CD4-positive, alpha-beta memory T cell (primary cell): ENCODE results near the gene MYO5A. TPM values are rescaled to one million over a fixed set of nuclear protein-coding genes. Genes with fewer than 3 reads are reported as not detected.
"Not testable (repeated sequence)": the region's sequence is repeated elsewhere in the genome, so short reads cannot be mapped to it uniquely, and the experiment has no call there.

Source experiments
- CTCF ChIA-PET: fragments of 350-600 bp; sonication (Branson Sonifier 250); formaldehyde crosslinking; loops from one replicate; lab custom pipeline; 2021; ENCODE audit warnings: inconsistent platforms; ENCODE audit not compliant: partially characterized antibody; lab: Charles Lee
- POLR2A ChIA-PET: fragments of 350-600 bp; sonication (Branson Sonifier 250); formaldehyde crosslinking; loops from one replicate; lab custom pipeline; 2021; ENCODE audit not compliant: partially characterized antibody; lab: Charles Lee
- DNase-seq, 5 donors: peaks; one replicate each; pipeline versions ENCODE4 v3.0.0 to v3.0.0-alpha.2; 2020 to 2022; ENCODE audit warnings: mixed read lengths in 1 of 5
- H3K27ac ChIP-seq: one replicate; pipeline ENCODE4 v1.7.0; 2013; ENCODE audit warnings: low read depth, low read length
- H3K27me3 ChIP-seq: 2 replicates; pipeline ENCODE4 v1.7.0; 2013; ENCODE audit warnings: mild to moderate bottlenecking, low read length, moderate library complexity; ENCODE audit not compliant: insufficient read depth
- H3K36me3 ChIP-seq: 2 replicates; pipeline ENCODE4 v1.7.0; 2013; ENCODE audit warnings: mild to moderate bottlenecking, low read length, moderate library complexity; ENCODE audit not compliant: insufficient read depth
- H3K4me1 ChIP-seq: 2 replicates; pipeline ENCODE4 v1.7.0; 2013; ENCODE audit warnings: mild to moderate bottlenecking, low read length, moderate library complexity; ENCODE audit not compliant: insufficient read depth
- H3K4me3 ChIP-seq, 2 donors: one replicate each; pipeline ENCODE4 v1.7.0; 2013; ENCODE audit warnings: low read length in 2 of 2, mild to moderate bottlenecking in 1 of 2
- H3K9me3 ChIP-seq, 2 donors: one replicate each; pipeline ENCODE4 v1.7.0; 2013; ENCODE audit warnings: low read length in 2 of 2, control low read depth in 1 of 2; ENCODE audit not compliant: control insufficient read depth in 1 of 2
- H3K27ac Mint-ChIP-seq, 7 donors: one replicate each; pipeline ENCODE4 v1.8.0; 2020 to 2021; ENCODE audit warnings: mixed read lengths in 7 of 7, mild to moderate bottlenecking in 6 of 7, inconsistent platforms in 3 of 7, moderate library complexity in 3 of 7
- H3K27me3 Mint-ChIP-seq, 2 donors: one replicate each; pipeline ENCODE4 v1.8.0; 2020 to 2021; ENCODE audit warnings: mixed read lengths in 2 of 2
- H3K36me3 Mint-ChIP-seq, 2 donors: one replicate each; pipeline ENCODE4 v1.8.0; 2020 to 2021; ENCODE audit warnings: mixed read lengths in 2 of 2, inconsistent platforms in 1 of 2, mild to moderate bottlenecking in 1 of 2
- H3K4me1 Mint-ChIP-seq, 4 donors: one replicate each; pipeline ENCODE4 v1.8.0; 2020 to 2021; ENCODE audit warnings: mixed read lengths in 4 of 4, mild to moderate bottlenecking in 1 of 4
- H3K4me3 Mint-ChIP-seq, 8 donors: one replicate each; pipeline ENCODE4 v1.8.0; 2020 to 2021; ENCODE audit warnings: mixed read lengths in 8 of 8, mild to moderate bottlenecking in 7 of 8, moderate library complexity in 6 of 8, inconsistent platforms in 3 of 8
- H3K9me3 Mint-ChIP-seq, 8 donors: one replicate each; pipeline ENCODE4 v1.8.0; 2020 to 2021; ENCODE audit warnings: mixed read lengths in 8 of 8, mild to moderate bottlenecking in 5 of 8, inconsistent platforms in 3 of 8, moderate library complexity in 1 of 8
- intact Hi-C: fragments of 100-400 bp; cut with micrococcal nuclease; formaldehyde crosslinking; loops from one replicate; pipeline ENCODE4 v1.15.1; 2023
- polyA plus RNA-seq, 2 donors: library from polyadenylated mRNA; unstranded; fragments of 300-500 nt; fragmentation: Illumina TruSeq; gene quantifications; one replicate each; pipeline ENCODE4 v1.2.3, GENCODE V29; 2021
- total RNA-seq, 2 experiments: library from RNA; stranded (reverse); gene quantifications; one replicate each; pipeline ENCODE4 v1.2.3, GENCODE V29; 2021

The MYO5A gene
- total and polyA plus RNA-seq, 4 experiments from 2014 or later = 3.6 to 43.9 (median 25.6) TPM

DNA sequence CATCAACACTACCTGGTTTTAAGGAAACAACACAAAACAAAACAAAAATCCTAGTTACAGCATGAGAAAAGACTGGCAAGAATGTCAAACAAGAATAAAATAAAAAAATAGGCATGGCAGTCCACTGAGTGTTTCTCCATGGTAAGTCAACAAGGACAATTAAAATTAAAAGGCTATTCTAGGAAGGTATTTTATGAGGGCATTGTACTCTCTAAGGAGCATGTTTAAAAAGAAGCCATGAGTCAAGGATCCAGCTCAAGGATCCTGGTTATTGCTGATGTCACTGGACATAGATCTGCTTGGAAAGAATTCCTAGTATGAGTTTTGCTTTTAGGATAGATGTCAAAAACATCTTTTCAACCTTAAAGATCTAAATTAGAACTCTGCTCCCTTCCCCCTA lies 106.7 kb downstream of the MYO5A start:
- CTCF ChIA-PET = interaction anchor here (1.4 kb wide), 1 partner anchor 12 kb away, joined by 4 read pairs; no protein-coding TSS in a partner anchor
- Histone ChIP-seq H3K36me3 (peaks cover 4% of the 10 kb centered on the region), H3K4me1 (no peaks in the 10 kb centered on the region), H3K27ac (no peak overlapping the region), H3K4me3 (no peak overlapping the region), H3K27me3 (no peaks in the 10 kb centered on the region), H3K9me3 (no peaks in the 10 kb centered on the region)
- Mint-ChIP-seq H3K4me1 (peaks cover 0 to 2% (median under 1%) of the 10 kb centered on the region in 4 donors), H3K4me3 (no peak overlapping the region), H3K36me3 (peaks cover 25 to 35% of the 10 kb centered on the region in 2 donors), H3K27ac (no peak overlapping the region), H3K27me3 (no peaks in the 10 kb centered on the region), H3K9me3 (no peaks in the 10 kb centered on the region)
- intact Hi-C loops = no loop called here
- POLR2A ChIA-PET = no interaction called here
- DNase-seq = no peak

- H3K4me3 ChIP-seq = no peak overlapping the region
- peaks cover 0 to 2% (median under 1%) of the 10 kb centered on the region in 4 donors for H3K4me1 Mint-ChIP-seq
- no peak overlapping the region for H3K27ac Mint-ChIP-seq
- H3K27me3 ChIP-seq = no peaks in the 10 kb centered on the region
- H3K9me3 Mint-ChIP-seq = no peaks in the 10 kb centered on the region
- ChIA-PET CTCF (interaction anchor here (1.4 kb wide), 1 partner anchor 13 kb away, joined by 4 read pairs; no protein-coding TSS in a partner anchor), POLR2A (no interaction called here)
- peaks cover 24 to 31% of the 10 kb centered on the region in 2 donors for H3K36me3 Mint-ChIP-seq
- peaks cover 4% of the 10 kb centered on the region for H3K36me3 ChIP-seq
- DNase-seq = no peak
- no peaks in the 10 kb centered on the region for H3K4me1 ChIP-seq
- H3K27me3 Mint-ChIP-seq = no peaks in the 10 kb centered on the region
- intact Hi-C loops = no loop called here
- no peak overlapping the region for H3K4me3 Mint-ChIP-seq
- no peaks in the 10 kb centered on the region for H3K9me3 ChIP-seq
- H3K27ac ChIP-seq = no peak overlapping the region
These were observed 107.7 kb downstream of the MYO5A start for GRCh38 chr15:52421029-52421428.

DNA sequence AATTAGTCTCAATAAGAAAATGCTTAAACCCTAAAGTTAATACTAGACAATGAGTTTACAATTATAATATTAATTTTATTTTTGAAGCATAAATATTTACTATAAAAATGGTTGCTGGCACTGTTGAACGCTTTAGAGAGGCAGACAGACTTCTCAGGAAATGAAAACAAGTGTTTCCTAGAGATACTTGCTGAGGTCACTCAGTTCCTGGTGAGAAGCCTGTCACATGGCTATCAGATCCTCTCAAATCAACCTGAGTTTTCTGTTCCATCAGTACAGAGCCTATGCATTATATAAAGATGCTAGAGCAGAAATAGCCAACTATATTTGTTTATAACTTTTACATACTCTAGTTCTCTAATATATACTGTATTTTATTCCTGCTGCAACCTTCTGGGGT lies 109.2 kb downstream of the MYO5A start:
- Mint-ChIP-seq H3K27me3 (no peaks in the 10 kb centered on the region), H3K9me3 (no peaks in the 10 kb centered on the region), H3K4me1 (peaks cover 0 to 2% (median 0%) of the 10 kb centered on the region in 4 donors), H3K27ac (peak overlapping the region in 2 of 7 donors; percentile 27 to 56), H3K4me3 (no peak overlapping the region), H3K36me3 (peaks cover 31 to 33% of the 10 kb centered on the region in 2 donors)
- no peak overlapping the region for H3K27ac ChIP-seq
- intact Hi-C loops = loop anchor here (5.0 kb wide), 2 partner anchors 43 to 108 kb away; partner anchors contain the start of gene MYO5A
- no peaks in the 10 kb centered on the region for H3K9me3 ChIP-seq
- ChIA-PET CTCF (interaction anchor here (0.9 to 1.8 kb wide), 2 partner anchors 15 to 18 kb away, joined by 3 to 5 read pairs; no protein-coding TSS in a partner anchor), POLR2A (interaction anchor here (1.3 kb wide), 1 partner anchor 109 kb away, joined by 3 read pairs; the partner anchor contains the start of gene MYO5A)
- H3K4me1 ChIP-seq = no peaks in the 10 kb centered on the region
- DNase-seq = no peak
- peaks cover 5% of the 10 kb centered on the region for H3K36me3 ChIP-seq
- no peaks in the 10 kb centered on the region for H3K27me3 ChIP-seq
- H3K4me3 ChIP-seq = no peak overlapping the region

DNA sequence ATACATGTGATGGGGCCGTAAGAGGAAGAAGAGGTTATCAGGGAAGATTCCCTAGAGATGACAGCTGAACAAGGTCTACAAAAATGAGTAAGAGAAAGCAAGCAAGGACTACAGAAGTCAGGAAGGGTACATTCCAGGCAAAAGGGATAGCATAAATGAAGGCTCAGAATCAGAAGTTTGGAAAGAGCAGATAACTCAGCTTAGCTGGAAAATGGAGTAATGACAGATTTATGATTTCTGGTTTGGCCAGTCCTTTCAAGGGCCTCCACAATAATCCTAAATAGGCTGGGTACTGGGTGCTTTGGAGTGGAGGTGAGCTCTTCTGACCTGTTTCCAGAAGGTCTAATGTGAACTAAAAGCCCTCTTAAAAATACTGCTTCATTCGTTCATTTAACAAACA lies 110.7 kb downstream of the MYO5A start:
- peaks cover 5% of the 10 kb centered on the region for H3K36me3 ChIP-seq
- ChIA-PET CTCF (interaction anchor here (1.8 kb wide), 1 partner anchor 16 kb away, joined by 3 read pairs; no protein-coding TSS in a partner anchor), POLR2A (no interaction called here)
- H3K4me3 ChIP-seq = no peak overlapping the region
- H3K4me1 ChIP-seq = no peaks in the 10 kb centered on the region
- no peaks in the 10 kb centered on the region for H3K9me3 ChIP-seq
- H3K27ac ChIP-seq = no peak overlapping the region
- H3K27ac Mint-ChIP-seq = no peak overlapping the region
- peaks cover 31 to 38% of the 10 kb centered on the region in 2 donors for H3K36me3 Mint-ChIP-seq
- no peaks in the 10 kb centered on the region for H3K27me3 Mint-ChIP-seq
- intact Hi-C loops = loop anchor here (5.0 kb wide), 2 partner anchors 44 to 109 kb away; partner anchors contain the start of gene MYO5A
- H3K9me3 Mint-ChIP-seq = no peaks in the 10 kb centered on the region
- peaks cover 0 to 2% (median 0%) of the 10 kb centered on the region in 4 donors for H3K4me1 Mint-ChIP-seq
- no peak for DNase-seq
- H3K27me3 ChIP-seq = no peaks in the 10 kb centered on the region
- no peak overlapping the region for H3K4me3 Mint-ChIP-seq

GRCh38 chr15:52417521-52417920 lies 111.2 kb downstream of the MYO5A start:
- POLR2A ChIA-PET = no interaction called here
- intact Hi-C loops = loop anchor here (5.0 kb wide), 2 partner anchors 45 to 110 kb away; partner anchors contain the start of gene MYO5A
- Histone ChIP-seq H3K9me3 (no peaks in the 10 kb centered on the region), H3K27me3 (no peaks in the 10 kb centered on the region), H3K36me3 (peaks cover 5% of the 10 kb centered on the region), H3K27ac (no peak overlapping the region), H3K4me3 (no peak overlapping the region), H3K4me1 (no peaks in the 10 kb centered on the region)
- CTCF ChIA-PET = no interaction called here
- H3K4me3 Mint-ChIP-seq = no peak overlapping the region
- no peaks in the 10 kb centered on the region for H3K9me3 Mint-ChIP-seq
- DNase-seq = no peak
- H3K4me1 Mint-ChIP-seq = peaks cover 0 to 2% (median 0%) of the 10 kb centered on the region in 4 donors
- H3K36me3 Mint-ChIP-seq = peaks cover 30 to 38% of the 10 kb centered on the region in 2 donors
- H3K27ac Mint-ChIP-seq = no peak overlapping the region
- no peaks in the 10 kb centered on the region for H3K27me3 Mint-ChIP-seq

- H3K9me3 Mint-ChIP-seq, POLR2A ChIA-PET, CTCF ChIA-PET, H3K4me3 Mint-ChIP-seq, H3K27me3 ChIP-seq, H3K27me3 Mint-ChIP-seq, DNase-seq, H3K27ac ChIP-seq, H3K9me3 ChIP-seq, H3K4me1 Mint-ChIP-seq, H3K4me1 ChIP-seq, H3K36me3 ChIP-seq, H3K4me3 ChIP-seq: not testable (repeated sequence)
- intact Hi-C loops = loop anchor here (5.0 kb wide), 2 partner anchors 46 to 111 kb away; partner anchors contain the start of gene MYO5A
- Mint-ChIP-seq H3K27ac (peak overlapping the region in 1 of 7 donors; percentile 34), H3K36me3 (peaks cover 22 to 34% of the 10 kb centered on the region in 2 donors)
These were observed 112.1 kb downstream of the MYO5A start for GRCh38 chr15:52416566-52416965.

DNA sequence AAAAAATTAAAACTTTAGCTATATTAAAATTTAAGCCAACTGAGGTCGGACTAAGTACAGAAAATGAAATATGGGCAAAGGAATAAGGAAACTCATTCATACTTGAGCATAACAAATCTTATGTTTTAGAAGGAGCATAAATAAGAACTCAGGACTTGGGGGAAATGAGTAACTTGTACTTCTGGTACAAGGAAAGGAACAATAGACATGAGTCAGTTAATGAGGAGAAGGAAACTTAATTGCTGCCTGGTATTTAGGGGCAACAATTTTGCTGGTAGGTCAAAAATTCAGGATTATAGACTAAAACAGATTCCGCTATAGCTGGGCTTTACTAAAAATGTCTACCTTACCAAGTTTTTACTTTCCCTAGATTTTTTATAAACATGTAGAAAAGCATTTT lies 113.1 kb downstream of the MYO5A start:
- Mint-ChIP-seq H3K4me3 (no peak overlapping the region), H3K36me3 (peaks cover 21 to 33% of the 10 kb centered on the region in 2 donors), H3K27me3 (no peaks in the 10 kb centered on the region), H3K9me3 (no peaks in the 10 kb centered on the region), H3K4me1 (peaks cover 0 to 2% (median under 1%) of the 10 kb centered on the region in 4 donors), H3K27ac (peak overlapping the region in 1 of 7 donors; percentile 69)
- Histone ChIP-seq H3K27ac (no peak overlapping the region), H3K4me3 (no peak overlapping the region), H3K4me1 (no peaks in the 10 kb centered on the region), H3K27me3 (no peaks in the 10 kb centered on the region), H3K9me3 (no peaks in the 10 kb centered on the region), H3K36me3 (peaks cover 5% of the 10 kb centered on the region)
- ChIA-PET CTCF (no interaction called here), POLR2A (no interaction called here)
- no peak for DNase-seq
- intact Hi-C loops = loop anchor here (5.0 kb wide), 2 partner anchors 47 to 112 kb away; partner anchors contain the start of gene MYO5A
